ENCODE measurements around the gene KASH5.
A peak's percentile ranks its signal among the peaks of the same experiment; 100 is the strongest.

Gene KASH5

DNA sequence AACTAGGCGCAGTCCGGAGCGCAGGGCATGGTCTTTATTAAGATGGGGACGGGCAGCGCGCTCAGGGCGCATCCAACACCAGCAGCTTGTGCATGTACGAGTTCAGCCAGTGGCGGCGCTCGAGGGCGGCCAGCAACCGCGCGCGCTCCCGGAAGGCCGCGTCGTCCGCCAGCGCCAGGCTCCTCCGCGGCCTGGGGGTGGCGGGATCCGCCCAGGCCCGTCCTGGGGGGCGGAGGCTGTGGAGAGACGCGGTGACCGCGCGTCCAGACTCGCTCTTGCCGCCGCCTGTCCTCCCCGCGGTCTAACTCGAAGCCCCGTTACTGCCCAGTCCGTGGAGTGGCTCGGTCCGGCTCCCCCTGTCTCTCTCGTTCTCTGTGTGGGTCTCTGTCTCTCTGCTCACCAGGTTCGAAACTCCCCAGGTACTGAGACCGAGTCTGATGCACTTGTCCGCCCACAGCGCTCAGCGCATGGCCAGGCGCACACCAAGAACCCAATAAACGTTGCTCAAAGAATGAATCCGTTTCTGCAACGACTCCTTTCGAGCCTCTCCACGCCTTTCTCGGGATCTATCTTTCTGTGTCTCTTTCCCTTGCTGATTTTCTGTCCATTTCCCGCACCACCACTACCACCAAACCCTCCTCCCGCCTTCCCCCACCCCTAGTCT, 34.5 kb downstream of the KASH5 start:
- TF ChIP-seq, protein P1, sequence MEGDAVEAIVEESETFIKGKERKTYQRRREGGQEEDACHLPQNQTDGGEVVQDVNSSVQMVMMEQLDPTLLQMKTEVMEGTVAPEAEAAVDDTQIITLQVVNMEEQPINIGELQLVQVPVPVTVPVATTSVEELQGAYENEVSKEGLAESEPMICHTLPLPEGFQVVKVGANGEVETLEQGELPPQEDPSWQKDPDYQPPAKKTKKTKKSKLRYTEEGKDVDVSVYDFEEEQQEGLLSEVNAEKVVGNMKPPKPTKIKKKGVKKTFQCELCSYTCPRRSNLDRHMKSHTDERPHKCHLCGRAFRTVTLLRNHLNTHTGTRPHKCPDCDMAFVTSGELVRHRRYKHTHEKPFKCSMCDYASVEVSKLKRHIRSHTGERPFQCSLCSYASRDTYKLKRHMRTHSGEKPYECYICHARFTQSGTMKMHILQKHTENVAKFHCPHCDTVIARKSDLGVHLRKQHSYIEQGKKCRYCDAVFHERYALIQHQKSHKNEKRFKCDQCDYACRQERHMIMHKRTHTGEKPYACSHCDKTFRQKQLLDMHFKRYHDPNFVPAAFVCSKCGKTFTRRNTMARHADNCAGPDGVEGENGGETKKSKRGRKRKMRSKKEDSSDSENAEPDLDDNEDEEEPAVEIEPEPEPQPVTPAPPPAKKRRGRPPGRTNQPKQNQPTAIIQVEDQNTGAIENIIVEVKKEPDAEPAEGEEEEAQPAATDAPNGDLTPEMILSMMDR (conservative IDR thresholded peaks at IDR 0.05; ENCODE audit: low read length), result peak; percentile 21
- DNase-seq (ENCODE audit: low read depth), result no peak
- H3K4me3 ChIP-seq (ENCODE audit: low read length), result no peak overlapping the region

DNA sequence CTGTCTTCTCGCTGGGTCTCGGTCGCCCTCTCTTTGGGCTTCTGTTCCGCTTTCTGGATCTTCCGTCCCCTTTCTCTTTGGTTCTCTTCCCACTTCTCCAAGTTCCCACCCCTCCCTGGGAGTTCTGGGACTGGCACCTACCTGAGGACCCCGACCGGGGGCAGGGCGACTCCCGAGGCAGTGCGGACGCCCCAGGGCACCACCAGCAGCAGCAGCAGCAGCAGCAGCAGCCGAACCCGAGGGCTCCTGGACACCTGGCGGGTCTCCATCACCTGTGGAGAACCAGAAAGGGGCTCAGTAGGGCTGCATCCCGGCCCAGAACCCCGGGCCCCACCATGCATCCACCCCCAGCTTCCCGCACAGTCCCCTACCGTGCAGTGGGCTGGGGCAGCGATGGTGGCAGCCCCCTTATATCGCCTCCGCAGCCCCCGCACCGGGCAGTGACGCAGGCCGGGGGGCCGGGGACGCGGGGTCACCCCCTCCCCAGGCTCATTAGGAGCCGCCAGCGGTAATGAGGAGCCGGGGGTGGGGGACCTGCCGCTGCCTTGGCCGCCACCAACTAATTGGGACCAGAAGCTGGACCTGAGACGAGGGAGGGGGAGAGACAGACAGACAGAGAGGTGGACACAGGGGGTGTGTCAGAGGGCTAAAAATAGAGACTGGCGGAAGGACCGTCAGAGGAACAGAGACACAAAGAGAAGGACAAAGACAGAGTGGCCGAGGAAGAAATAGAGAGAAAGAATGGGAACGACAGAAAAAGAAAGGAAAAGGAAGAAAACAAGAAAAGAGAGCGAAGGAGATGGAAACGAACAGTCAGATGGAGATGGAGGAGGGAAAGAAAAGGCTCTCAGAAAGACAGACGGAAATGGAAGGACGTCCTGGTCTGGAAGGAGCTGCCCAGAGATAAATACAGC, 35.3 kb downstream of the KASH5 start, which contains the start of gene PTH2:
TSS of gene PTH2 (minus strand) at position 371 of the 914 bp plus-strand sequence. CDS start at position 269, 102 bp downstream.
- H3K4me3 ChIP-seq (ENCODE audit: low read length), result no peak within 1 kb of the TSS
- TF ChIP-seq, protein P1 (conservative IDR thresholded peaks at IDR 0.05; ENCODE audit: low read length), result no peak
- DNase-seq (ENCODE audit: low read depth), result no peak

DNA sequence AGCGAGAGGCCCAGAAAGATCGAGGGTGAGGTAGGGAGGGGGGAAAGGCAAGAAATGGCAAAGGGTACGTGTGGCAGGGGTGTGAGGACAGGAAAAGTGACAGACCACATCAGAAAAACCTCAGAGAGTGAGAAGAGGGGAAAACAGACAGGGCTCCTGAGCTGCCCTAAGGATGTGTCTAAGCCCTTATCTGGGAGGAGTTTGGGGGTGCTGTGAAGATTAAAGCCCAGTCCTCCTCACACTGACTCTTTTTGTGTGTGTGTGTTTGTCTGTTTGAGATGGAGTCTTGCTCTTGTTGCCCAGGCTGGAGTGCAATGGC, 35.9 kb downstream of the KASH5 start:
- DNase-seq (ENCODE audit: low read depth), result no peak
- no peak overlapping the region for H3K4me3 ChIP-seq (ENCODE audit: low read length)
- TF ChIP-seq, protein P1 (conservative IDR thresholded peaks at IDR 0.05; ENCODE audit: low read length), result no peak

DNA sequence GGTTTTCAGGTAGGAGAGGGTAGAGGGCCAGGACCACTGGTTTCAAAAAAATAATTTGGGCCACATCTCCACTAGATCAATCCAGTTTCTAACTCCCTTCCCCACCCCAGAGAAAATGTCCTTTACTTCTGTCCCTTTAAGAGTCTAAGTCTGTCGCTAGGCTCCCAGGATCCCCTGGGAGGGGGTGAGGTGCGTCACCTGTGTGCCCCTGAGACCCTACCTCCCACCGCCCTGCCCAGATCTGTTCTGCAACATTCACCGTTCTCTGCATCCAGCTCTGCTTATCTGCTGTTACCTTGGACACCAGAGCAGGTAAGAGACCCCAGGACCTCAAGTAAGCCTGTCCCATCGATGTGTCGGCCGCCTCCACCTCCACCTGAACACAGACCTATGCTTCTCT, 37.1 kb downstream of the KASH5 start, which contains the start of gene GFY:
TSS of gene GFY (plus strand) at position 211 of the 400 bp plus-strand sequence. CDS start 1,043 bp downstream, outside the sequence.
- no peak within 1 kb of the TSS for H3K4me3 ChIP-seq (ENCODE audit: low read length)
- DNase-seq (ENCODE audit: low read depth), result no peak
- TF ChIP-seq, protein P1 (conservative IDR thresholded peaks at IDR 0.05; ENCODE audit: low read length), result no peak

DNA sequence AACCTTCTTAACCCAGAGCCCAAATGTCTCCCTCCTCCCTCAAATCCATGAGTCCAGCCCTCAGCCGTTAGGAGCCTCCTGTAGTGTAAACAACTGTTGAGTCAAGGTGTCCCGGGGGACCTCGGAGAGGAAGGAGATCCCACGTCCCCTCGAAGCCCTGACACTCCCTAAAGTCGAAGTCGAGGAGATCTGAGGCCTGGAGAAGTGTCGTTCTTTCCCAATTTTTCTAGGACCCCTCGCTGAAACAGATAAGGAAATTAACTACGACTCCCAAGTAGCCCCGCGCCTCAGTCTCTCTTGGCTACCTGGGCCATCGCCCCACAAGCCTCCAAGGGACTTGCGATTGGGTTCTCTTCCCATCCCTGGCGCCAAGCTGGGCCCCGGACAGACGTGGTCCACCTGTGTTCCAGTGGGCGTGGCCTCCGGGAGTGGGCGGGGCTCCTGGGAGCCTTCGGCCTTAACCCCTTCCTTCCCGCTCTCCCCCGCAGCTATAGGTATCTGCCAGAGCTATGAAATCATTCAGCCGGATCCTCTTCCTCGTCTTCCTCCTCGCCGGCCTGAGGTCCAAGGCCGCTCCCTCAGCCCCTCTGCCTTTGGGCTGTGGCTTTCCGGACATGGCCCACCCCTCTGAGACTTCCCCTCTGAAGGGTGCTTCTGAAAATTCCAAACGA, 38.0 kb downstream of the KASH5 start:
- TF ChIP-seq, protein P1 (conservative IDR thresholded peaks at IDR 0.05; ENCODE audit: low read length), result no peak
- no peak overlapping the region for H3K4me3 ChIP-seq (ENCODE audit: low read length)
- no peak for DNase-seq (ENCODE audit: low read depth)

DNA sequence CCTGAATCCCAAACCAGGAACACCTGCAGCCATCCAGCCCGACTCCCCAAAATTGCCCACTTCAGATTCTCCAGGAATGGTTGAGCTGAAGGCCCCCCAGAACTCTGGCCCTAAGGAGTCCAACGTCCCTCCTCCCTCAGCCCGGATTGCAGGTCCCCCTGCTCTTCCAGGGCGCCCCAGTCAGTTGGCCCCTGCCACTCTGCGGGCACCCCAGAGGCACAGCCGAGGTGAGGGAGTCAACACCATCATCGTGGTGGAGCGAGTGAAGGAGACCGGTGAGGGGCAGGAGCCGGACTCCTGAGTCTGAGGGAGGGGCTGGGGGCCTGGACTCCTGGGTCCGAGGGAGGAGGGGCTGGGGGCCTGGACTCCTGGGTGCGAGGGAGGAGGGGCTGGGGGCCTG, 39.3 kb downstream of the KASH5 start:
- TF ChIP-seq, protein P1 (conservative IDR thresholded peaks at IDR 0.05; ENCODE audit: low read length), result no peak
- H3K4me3 ChIP-seq (ENCODE audit: low read length), result no peak overlapping the region
- DNase-seq (ENCODE audit: low read depth), result no peak

Measured in AG10803 (cell line).